CD4-positive, alpha-beta T cell treated with Interferon alpha-2 for 1 hour (primary cell): ENCODE measurements around the gene C16orf54.
"Not testable (repeated sequence)": the region's sequence is repeated elsewhere in the genome, so short reads cannot be mapped to it uniquely, and the experiment has no call there.

Experiments
- DNase-seq, 2 donors: peaks; one replicate each; pipeline ENCODE4 v3.0.0-alpha.2; 2020 to 2022

Gene C16orf54

GRCh38 chr16:29739927-29740629 is 5.7 kb downstream of the C16orf54 start:
- DNase-seq: not testable (repeated sequence)

- peak; percentile 68 to 84 for DNase-seq
These were observed 7.3 kb downstream of the C16orf54 start for GRCh38 chr16:29738514-29738913.

GRCh38 chr16:29737713-29738112 is 8.1 kb downstream of the C16orf54 start:
- no peak for DNase-seq

- DNase-seq: no peak
These were observed 9.0 kb downstream of the C16orf54 start for GRCh38 chr16:29736764-29737163.

- no peak for DNase-seq
These were observed 9.7 kb downstream of the C16orf54 start for GRCh38 chr16:29736112-29736511.

GRCh38 chr16:29734786-29735185 is 11.0 kb downstream of the C16orf54 start:
- DNase-seq: no peak

GRCh38 chr16:29731768-29732601 is 13.8 kb downstream of the C16orf54 start:
- DNase-seq: peak in 1 of 2 donors; percentile 51

- DNase-seq: no peak
These were observed 15.1 kb downstream of the C16orf54 start for GRCh38 chr16:29730649-29731048.

- DNase-seq: no peak
These were observed 16.7 kb downstream of the C16orf54 start for GRCh38 chr16:29729116-29729521.

GRCh38 chr16:29727452-29727851 is 18.3 kb downstream of the C16orf54 start:
- no peak for DNase-seq

- no peak for DNase-seq
These were observed 18.9 kb downstream of the C16orf54 start for GRCh38 chr16:29726845-29727377.

GRCh38 chr16:29721167-29721879 is 24.5 kb downstream of the C16orf54 start:
- DNase-seq: peak; percentile 61 to 62

- no peak for DNase-seq
These were observed 25.1 kb downstream of the C16orf54 start for GRCh38 chr16:29720703-29721102.

GRCh38 chr16:29719063-29719462 is 26.7 kb downstream of the C16orf54 start:
- DNase-seq: no peak

GRCh38 chr16:29717113-29717512 is 28.7 kb downstream of the C16orf54 start:
- DNase-seq: no peak

GRCh38 chr16:29714972-29715371 is 30.8 kb downstream of the C16orf54 start:
- DNase-seq: no peak

GRCh38 chr16:29714396-29714795 is 31.4 kb downstream of the C16orf54 start:
- no peak for DNase-seq

- DNase-seq: no peak
These were observed 33.0 kb downstream of the C16orf54 start for GRCh38 chr16:29712809-29713208.

- peak; percentile 52 to 80 for DNase-seq
These were observed 35.3 kb downstream of the C16orf54 start for GRCh38 chr16:29710227-29711219.

GRCh38 chr16:29709657-29710056 is 36.1 kb downstream of the C16orf54 start:
- DNase-seq: not testable (repeated sequence)

- no peak for DNase-seq
These were observed 36.7 kb downstream of the C16orf54 start for GRCh38 chr16:29708917-29709600.
